HG03064 (cell line): Measurements from ENCODE around the gene TIE1.

ENCODE experiments used
- ATAC-seq: cut with Tn5 transposase; IDR thresholded peaks from one replicate; pipeline ENCODE4 v1.9.1; 2021; ENCODE audit warnings: low read depth; ENCODE audit not compliant: unreplicated experiment

The TIE1 gene

DNA sequence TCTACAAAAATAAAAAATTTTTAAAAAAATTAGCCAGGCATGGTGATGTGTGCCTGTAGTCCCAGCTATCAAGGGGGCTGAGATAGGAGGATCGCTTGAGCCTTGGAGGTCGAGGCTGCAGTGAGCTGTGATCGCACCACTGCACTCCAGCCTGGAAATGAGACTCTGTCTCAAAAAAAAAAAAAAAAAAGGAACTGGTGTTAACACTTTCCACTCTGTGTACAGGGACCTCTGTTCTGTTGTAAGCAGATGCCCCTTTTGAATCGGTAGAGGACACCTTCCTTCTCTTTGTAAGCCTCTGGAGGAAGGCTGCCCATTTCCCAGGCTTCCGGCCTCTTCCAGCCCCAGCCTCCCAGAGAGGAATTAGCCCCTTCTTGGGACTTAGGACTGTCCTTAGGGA is 8.1 kb upstream of the TIE1 start:
- ATAC-seq, result no peak

DNA sequence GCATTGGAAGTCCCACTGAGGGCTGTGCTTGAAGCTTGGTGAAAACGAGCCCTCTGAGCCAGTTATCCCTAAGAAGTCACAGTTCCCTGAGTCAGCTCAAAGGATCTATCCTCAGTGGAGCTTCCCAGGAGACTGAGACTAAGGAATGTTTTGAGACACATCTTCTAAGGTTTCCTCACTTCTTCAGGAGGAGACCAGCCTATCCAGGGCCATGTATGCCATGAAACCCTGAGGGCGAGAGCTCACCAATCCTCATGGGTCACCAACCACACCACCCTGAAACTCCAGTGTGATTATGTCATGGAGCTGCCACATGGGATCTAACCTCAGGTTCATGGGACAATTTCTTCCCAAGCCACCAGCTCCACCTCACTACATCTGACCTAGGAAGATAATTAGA is 7.6 kb upstream of the TIE1 start:
- no peak for ATAC-seq

DNA sequence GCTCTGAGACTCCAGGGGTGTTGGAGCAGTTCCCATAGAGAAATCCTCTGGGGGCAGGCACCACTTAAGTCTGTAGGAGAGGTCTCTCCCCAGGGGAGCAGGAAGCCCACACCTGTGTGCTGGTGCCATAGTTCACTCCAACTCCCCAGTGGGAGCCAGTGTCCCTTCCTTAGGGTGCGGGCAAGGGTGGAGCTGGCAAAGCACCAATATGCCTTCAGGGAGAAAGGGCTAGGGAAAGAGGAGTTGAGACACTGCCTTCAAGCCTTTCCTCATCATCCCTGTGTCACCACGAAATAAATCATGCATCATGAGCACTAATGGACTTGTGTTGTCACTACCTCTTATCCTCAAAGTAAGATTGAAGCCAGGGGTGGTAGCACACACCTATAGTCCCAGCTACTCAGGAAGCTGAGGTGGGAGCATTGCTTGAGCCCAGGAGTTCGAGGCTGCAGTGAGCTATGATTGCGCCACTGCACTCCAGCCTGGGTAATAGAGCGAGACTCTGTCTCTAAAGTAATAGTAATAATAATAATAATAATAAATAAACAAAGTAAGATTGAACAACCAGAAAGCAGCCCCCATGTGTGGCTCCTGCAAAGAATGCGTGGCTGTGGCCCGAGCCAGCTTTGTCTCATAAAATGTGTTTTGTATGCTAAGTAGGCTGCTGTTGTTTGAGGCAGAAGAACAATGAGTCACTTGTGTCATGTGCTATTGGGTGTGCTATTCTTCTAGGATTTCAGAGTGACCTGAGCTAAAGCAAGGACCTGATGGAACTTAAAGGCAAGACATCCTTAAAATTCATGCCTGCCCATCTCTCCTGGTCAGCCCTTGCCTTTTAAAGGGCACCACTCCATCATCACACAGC is 6.7 kb upstream of the TIE1 start:
- ATAC-seq, result no peak

DNA sequence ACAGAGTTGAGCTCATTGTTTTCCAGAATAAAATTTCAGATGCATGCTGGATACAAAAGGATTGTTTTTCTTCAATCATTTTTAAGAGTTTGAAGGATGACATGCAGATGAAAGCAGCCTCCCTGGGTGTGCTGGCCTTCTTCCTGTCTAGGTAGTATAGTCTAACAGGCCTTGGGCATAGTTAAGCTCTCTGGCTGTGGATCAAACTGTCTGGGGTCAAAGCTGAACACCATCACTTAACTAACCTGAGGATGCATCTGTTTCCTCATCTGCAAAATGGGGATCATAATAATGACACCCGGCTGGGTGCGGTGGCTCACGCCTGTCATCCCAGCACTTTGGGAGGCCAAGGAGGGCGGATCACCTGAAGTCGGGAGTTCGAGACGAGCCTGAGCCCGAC is 6.0 kb upstream of the TIE1 start:
- no peak for ATAC-seq

DNA sequence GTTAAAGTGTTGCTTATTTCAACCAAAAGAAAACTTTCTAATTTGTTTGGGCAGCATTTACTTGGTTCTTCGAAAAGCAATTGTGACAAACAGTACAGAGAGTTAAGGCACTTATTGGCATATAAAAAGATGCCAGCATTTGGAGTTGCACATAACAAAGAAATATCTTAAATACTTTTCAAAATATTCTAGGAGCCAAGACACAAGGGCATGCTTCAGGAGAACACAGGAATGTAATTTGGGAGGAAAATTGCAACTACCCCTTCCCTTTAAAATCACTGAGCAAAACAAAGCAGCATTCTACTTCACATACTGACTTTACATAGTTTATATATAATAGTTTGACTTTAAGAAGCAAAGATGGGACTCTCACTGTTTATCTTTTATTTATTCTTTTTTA is 4.6 kb upstream of the TIE1 start:
- no peak for ATAC-seq

DNA sequence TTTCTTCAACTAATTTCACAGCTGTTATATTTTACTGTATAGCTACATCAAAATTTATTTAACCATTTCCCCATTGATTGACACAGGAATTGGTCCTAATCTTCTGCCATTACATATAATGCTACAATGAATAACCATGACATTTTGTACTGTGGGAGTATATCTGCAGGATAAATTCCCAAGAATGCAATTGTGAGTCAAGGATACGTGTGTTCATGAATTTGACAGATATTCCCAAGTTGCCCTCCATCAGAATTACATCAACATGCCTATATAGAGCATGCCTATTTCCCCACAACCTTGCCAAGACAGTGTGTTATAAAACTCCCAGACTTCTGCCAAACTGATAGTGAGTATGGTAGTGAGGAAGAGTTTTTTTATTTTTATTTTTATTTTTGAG is 2.7 kb upstream of the TIE1 start:
- no peak for ATAC-seq

DNA sequence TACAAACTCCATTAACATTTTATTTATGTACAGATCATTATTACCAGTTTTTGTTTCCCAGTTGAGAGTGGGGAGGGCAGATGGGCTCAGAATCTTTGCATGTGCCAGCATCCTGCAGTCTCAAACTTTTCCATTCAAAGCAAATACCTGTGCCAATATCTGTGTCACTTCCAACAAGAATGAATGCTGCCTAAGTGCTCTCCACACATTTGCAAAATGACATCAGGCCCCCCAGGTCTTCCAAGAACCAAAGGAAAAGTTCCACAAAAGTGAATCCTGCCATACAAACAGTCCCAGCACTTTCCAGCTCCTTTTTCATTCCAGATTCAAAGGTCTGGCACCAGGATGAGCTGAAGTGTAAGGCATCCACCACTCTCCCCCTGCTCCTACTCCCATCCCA is 1.7 kb upstream of the TIE1 start:
- ATAC-seq, result no peak

DNA sequence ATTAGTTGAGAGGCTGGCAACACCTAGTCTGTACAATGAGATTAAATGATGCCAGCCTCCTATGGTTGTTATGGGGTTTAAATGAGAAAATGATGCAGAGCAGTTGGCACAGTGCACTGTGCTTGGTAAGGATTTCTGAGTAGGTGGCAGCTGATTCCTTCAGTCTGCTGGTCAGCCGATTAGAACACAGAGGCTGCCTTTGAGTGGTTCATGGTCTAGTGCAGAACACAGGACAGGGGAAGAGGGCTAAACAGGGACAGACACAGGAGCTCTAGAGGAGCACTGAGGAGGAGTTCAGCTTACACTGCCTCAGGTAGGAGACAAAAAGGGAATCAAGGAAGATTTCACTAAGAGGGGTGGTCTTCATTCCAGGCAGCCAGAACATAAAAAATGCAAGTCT is 1.4 kb downstream of the TIE1 start:
- no peak for ATAC-seq

- ATAC-seq, result no peak
These were observed 2.1 kb downstream of the TIE1 start for GRCh38 chr1:43302721-43303470.

GRCh38 chr1:43303471-43304313 is 2.9 kb downstream of the TIE1 start:
- ATAC-seq, result no peak

DNA sequence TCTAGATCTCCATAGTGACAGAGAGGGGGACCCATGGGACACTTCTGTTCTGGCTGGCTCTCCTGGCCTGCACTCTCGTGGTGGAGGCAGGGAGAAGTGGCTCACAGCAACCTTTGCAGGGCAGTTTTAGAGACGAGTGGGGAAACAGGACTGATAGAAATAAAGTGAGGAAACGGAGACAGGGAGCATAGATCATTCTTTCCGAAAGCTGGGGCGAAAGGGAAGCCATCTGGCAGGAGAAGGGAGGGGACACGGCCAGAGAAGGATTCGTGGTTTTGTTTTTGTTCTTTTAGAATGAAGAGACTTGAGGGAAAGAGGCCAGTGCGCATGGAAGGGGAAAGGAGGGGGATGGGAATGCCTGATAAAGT is 3.5 kb downstream of the TIE1 start:
- ATAC-seq, result no peak

DNA sequence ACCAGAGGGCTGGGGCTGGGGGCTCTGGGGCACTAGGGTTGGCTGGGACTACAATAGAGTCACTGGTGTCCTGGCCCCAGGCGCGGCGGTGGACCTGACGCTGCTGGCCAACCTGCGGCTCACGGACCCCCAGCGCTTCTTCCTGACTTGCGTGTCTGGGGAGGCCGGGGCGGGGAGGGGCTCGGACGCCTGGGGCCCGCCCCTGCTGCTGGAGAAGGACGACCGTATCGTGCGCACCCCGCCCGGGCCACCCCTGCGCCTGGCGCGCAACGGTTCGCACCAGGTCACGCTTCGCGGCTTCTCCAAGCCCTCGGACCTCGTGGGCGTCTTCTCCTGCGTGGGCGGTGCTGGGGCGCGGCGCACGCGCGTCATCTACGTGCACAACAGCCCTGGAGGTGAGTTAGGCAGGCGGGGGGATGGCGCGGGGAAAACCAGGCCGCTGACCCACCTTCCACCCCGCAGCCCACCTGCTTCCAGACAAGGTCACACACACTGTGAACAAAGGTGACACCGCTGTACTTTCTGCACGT is 4.1 kb downstream of the TIE1 start:
- no peak for ATAC-seq

DNA sequence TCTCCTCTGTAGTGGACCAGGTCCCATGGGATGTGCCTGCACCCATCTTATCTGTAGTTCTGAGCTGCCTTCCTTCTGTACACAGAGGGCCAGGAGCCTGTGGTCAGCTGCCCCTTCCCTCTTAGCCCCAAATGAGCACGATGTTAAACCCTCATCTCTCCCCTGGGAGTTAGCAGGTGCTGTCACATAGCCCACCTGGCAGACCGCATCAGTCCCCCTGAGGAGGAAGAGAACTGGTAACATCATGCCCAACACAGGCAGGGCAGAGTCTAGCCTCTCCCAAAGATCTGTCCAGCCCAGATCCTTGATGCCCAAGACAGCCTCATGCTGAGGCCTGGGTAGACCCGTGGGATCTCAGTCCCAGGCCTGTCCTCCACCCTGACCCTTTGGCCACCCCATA is 4.7 kb downstream of the TIE1 start:
- no peak for ATAC-seq

DNA sequence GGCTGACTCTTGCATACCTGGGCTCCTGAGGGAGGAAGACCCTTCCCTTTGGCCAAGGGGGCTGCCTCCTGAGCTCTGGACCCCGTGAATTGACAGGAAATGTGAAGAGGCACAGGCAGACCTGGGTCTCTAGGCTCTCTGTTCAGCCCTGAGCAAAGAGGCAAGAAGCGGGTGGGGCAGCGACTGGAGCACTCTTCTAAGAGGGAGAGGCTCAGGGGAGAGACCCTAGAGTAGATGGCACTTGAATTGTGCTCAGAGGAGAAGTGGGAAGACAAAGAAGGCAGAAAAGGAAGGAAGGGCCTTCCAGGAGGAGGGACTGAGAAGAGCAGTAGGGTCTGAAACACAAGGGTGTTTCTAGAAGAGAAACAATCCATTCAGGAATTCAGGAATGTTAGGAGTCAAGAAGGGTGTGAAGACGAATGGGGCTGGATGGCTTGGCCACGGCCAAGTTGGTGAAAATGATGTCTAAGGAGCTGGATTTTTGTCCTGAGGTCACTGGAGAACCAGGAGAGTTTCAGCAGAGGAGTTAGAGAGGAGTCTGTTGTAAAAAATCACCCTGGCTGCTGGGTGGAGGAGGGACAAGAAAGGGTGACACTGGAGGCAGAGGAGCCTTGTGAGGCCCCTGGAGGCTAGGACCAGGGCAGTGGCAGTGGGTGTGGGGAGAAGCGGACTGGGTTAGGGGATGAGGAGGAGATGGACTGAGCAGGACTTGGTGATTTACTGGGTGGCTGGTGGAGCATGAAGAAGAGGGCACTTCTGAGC is 5.3 kb downstream of the TIE1 start:
- ATAC-seq, result no peak

GRCh38 chr1:43306688-43307457 is 6.1 kb downstream of the TIE1 start:
- no peak for ATAC-seq

- ATAC-seq, result no peak
These were observed 6.8 kb downstream of the TIE1 start for GRCh38 chr1:43307458-43308158.

GRCh38 chr1:43308635-43309404 is 8.0 kb downstream of the TIE1 start:
- no peak for ATAC-seq

GRCh38 chr1:43309405-43310025 is 8.7 kb downstream of the TIE1 start:
- no peak for ATAC-seq
